HL-60 (cell line): ENCODE measurements around the gene SLC5A9.

ENCODE experiments used
- DNase-seq, 2 experiments: peaks; one replicate each; pipeline ENCODE4 v3.0.0-alpha.2; 2010 to 2020; ENCODE audit warnings: low read depth in 1 of 2, low spot score in 1 of 2
- H3K27ac ChIP-seq: fragments of 250-450 bp; sonication (Bioruptor Pico); replicated peaks from 2 replicates; pipeline ENCODE4 v1.5.1; 2020; ENCODE audit warnings: mild to moderate bottlenecking, moderate library complexity
- H3K27me3 ChIP-seq: fragments of 250-450 bp; sonication (Bioruptor Pico); 2 replicates; pipeline ENCODE4 v1.5.1; 2021; ENCODE audit warnings: mild to moderate bottlenecking, moderate library complexity; ENCODE audit not compliant: insufficient read depth, poor library complexity, severe bottlenecking
- H3K4me3 ChIP-seq: replicated peaks from 2 replicates; pipeline ENCODE4 v1.5.1; 2011; ENCODE audit warnings: mild to moderate bottlenecking, control low read depth, low read length; ENCODE audit not compliant: insufficient read depth
- GABPA ChIP-seq: IDR thresholded peaks from 2 replicates; pipeline ENCODE4 v1.6.1; 2012; ENCODE audit warnings: low read depth
- POLR2AphosphoS5 ChIP-seq: IDR thresholded peaks from 2 replicates; pipeline ENCODE4 v1.6.1; 2012; ENCODE audit warnings: low read depth
- REST ChIP-seq: IDR thresholded peaks from 2 replicates; pipeline ENCODE4 v1.6.1; 2012; ENCODE audit warnings: low read depth; ENCODE audit not compliant: insufficient replicate concordance
- SPI1 ChIP-seq: IDR thresholded peaks from 2 replicates; pipeline ENCODE4 v1.6.1; 2012; ENCODE audit warnings: low read depth, mild to moderate bottlenecking, borderline replicate concordance
- TF ChIP-seq, protein P1 (sequence below): IDR thresholded peaks from one replicate; pipeline ENCODE4 v1.5.1; 2011; ENCODE audit warnings: low read length, control low read depth, inconsistent platforms; ENCODE audit not compliant: insufficient read depth

SLC5A9 gene

DNA sequence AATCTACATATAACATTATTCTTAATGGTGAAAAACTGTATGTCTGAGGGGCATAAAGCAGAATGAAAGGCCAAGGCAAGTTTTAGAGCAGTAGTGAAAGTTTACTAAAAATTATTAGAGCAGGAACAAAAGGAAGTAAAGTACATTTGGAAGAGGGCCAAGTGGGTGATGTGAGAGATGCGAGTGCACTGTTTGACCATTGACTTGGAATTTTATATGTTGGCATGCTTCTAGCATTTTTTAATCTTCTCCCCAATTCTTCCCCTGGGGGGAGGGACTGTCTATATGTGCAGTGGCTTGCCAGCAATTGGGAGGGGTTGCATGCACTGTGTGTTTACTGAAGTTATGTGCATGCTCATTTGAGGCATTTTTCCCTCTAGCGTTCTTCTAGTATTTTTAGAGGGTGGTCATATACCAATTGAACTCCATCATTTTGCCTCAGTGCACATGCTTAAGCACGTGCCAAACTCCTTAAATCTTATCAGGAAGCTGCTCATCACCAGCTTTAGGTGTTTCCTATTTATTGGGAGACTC, 36.1 kb upstream of the SLC5A9 start:
- TF ChIP-seq GABPA (no peak), REST (no peak), POLR2AphosphoS5 (no peak), SPI1 (no peak)
- TF ChIP-seq, protein P1, sequence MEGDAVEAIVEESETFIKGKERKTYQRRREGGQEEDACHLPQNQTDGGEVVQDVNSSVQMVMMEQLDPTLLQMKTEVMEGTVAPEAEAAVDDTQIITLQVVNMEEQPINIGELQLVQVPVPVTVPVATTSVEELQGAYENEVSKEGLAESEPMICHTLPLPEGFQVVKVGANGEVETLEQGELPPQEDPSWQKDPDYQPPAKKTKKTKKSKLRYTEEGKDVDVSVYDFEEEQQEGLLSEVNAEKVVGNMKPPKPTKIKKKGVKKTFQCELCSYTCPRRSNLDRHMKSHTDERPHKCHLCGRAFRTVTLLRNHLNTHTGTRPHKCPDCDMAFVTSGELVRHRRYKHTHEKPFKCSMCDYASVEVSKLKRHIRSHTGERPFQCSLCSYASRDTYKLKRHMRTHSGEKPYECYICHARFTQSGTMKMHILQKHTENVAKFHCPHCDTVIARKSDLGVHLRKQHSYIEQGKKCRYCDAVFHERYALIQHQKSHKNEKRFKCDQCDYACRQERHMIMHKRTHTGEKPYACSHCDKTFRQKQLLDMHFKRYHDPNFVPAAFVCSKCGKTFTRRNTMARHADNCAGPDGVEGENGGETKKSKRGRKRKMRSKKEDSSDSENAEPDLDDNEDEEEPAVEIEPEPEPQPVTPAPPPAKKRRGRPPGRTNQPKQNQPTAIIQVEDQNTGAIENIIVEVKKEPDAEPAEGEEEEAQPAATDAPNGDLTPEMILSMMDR = no peak
- no peak for DNase-seq
- Histone ChIP-seq H3K27ac (no peak overlapping the region), H3K4me3 (no peak overlapping the region), H3K27me3 (no peaks in the 10 kb centered on the region)

DNA sequence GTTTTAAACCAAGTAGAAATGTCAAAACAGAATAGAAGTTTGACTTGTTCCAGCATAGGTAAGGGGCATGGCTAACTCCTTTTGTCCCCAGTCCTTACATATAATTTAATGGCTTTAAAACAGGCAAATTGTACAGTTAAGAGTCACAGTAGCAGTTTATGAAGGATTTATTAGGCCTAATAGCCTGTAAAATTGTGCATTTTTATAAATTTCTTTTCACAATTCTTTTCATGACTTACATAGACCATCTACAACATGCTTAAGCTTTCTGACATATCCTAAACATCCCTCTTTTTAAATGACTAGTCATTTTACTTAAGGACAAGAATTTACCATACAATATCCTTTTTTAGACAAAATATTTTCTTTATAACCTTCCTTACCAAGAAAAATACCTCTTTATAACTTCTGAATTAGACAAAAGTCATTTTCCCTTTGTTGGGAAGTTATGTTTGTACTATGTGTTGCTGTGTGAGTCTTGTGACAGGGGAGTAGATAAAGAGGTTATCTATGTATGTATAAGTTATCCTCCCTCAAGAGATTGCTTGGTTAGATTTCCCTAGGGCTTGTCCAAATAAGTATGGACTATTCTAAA, 34.5 kb upstream of the SLC5A9 start:
- Histone ChIP-seq H3K27ac (no peak overlapping the region), H3K27me3 (no peaks in the 10 kb centered on the region), H3K4me3 (no peak overlapping the region)
- TF ChIP-seq SPI1 (no peak), GABPA (no peak), REST (no peak), POLR2AphosphoS5 (no peak)
- TF ChIP-seq, protein P1 = no peak
- no peak for DNase-seq

GRCh38 chr1:48190881-48191280, 31.6 kb upstream of the SLC5A9 start:
- H3K27ac ChIP-seq = no peak overlapping the region
- no peak for DNase-seq
- H3K4me3 ChIP-seq = no peak overlapping the region
- H3K27me3 ChIP-seq = no peaks in the 10 kb centered on the region
- TF ChIP-seq POLR2AphosphoS5 (no peak), GABPA (no peak), REST (no peak), SPI1 (no peak)
- TF ChIP-seq, protein P1 = no peak
